T follicular helper cell (primary cell): ENCODE results near the gene SINHCAF.
"Not testable (repeated sequence)": the region's sequence is repeated elsewhere in the genome, so short reads cannot be mapped to it uniquely, and the experiment has no call there.

Experiments used
- DNase-seq: peaks from one replicate; pipeline ENCODE4 v3.0.0-alpha.2; 2020; ENCODE audit warnings: low read depth

Gene SINHCAF

DNA sequence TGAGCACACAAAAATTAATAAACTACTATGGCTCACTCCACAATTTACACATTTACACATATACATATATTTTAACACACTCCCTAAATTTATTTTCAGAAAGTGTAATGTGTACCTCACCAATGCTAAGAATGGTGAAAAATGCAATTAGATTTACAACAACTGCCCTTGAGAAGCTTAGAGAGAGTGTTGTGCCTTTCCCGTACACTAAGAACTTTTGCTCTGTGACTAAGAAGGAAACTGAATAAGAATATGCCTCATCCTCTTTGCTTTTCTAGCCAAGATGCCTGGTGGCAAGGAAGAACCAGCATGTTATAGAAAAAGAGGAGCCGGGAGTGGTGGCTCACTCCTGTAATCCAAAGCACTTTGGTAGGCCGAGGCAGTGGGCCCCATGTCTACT lies 62.3 kb downstream of the SINHCAF start:
- no peak for DNase-seq

- no peak for DNase-seq
These were observed 64.2 kb downstream of the SINHCAF start for GRCh38 chr12:31261744-31262143.

DNA sequence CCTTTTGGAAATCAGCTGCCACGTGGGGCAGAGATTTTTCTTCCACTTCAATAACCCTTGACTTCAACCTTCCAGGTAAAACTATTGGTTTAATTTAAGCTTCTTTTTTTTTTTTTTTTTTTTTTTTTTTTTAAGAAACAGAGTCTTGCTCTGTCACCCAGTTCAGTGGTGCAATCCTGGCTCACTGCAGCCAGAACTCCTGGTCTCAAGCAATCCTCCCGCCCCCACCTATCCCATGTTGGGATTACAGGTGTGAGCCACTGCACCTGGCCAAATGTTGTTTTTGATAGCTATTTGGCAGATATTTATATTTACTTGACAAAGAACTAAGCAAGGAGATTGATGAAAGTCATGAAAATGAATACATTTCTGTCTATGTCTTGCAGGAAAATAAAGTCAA lies 65.1 kb downstream of the SINHCAF start:
- no peak for DNase-seq

GRCh38 chr12:31259136-31259886 lies 66.6 kb downstream of the SINHCAF start:
- DNase-seq: no peak

GRCh38 chr12:31257784-31258183 lies 68.2 kb downstream of the SINHCAF start:
- no peak for DNase-seq

DNA sequence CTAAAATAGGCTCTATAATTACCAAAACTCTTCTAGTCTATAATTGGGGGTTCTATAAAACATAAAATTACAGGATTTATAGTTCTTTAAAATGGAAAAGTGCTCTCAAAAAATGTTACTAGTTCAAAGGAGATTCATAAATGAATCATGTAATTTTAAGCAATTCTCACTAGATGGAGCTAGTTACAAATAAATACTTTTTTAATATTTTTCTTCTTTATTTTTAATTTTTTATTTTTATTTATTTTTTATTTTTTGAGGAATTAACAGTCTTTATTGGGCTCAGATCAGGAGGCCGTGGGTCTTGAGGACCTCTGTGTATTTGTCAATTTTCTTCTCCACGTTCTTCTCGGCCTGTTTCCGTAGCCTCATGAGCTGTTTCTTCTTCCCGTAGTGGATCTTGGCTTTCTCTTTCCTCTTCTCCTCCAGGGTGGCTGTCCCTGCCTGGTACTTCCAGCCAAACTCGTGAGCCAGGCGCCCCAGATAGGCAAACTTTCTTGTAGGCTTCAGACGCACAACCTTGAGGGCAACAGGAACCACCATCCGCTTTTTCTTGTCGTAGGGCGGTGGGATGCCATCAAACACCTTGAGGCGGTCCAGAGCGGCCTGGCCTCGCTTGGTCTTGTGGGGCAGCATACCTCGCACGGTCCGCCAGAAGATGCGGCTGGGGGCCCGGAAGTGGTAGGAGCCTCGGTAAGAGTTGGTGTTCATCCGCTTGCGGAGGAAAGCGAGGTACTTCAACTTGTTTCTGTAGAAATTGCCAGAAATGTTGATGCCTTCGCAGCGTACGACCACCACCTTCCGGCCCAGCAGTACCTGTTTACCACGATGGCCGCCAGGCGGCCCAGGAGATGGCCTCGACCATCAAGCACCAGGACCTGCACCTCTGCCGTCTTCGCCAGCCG lies 74.0 kb downstream of the SINHCAF start:
- DNase-seq: not testable (repeated sequence)

GRCh38 chr12:31250179-31250578 lies 75.8 kb downstream of the SINHCAF start:
- no peak for DNase-seq

DNA sequence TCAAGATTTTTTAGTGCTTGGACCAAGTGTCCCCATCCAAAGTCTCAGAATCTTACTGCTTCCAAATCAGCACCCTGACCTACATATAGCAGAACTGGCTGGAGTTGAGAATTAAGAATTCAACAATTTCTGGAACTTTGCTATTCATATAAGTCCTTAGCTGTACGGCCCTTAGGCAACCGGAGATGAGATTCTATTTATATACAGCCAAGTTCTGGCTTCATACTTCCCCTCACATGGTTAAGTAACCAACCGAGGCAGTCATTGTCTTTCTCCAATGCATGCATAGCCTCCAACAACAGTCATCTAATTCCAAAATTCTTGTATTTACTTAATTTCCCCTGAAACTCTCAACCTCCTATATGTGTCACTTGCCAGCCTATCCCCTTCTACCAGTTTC lies 76.6 kb downstream of the SINHCAF start:
- no peak for DNase-seq

GRCh38 chr12:31248815-31249214 lies 77.1 kb downstream of the SINHCAF start:
- no peak for DNase-seq

- DNase-seq: no peak
These were observed 77.6 kb downstream of the SINHCAF start for GRCh38 chr12:31248337-31248736.

- no peak for DNase-seq
These were observed 79.5 kb downstream of the SINHCAF start for GRCh38 chr12:31246470-31246850.

DNA sequence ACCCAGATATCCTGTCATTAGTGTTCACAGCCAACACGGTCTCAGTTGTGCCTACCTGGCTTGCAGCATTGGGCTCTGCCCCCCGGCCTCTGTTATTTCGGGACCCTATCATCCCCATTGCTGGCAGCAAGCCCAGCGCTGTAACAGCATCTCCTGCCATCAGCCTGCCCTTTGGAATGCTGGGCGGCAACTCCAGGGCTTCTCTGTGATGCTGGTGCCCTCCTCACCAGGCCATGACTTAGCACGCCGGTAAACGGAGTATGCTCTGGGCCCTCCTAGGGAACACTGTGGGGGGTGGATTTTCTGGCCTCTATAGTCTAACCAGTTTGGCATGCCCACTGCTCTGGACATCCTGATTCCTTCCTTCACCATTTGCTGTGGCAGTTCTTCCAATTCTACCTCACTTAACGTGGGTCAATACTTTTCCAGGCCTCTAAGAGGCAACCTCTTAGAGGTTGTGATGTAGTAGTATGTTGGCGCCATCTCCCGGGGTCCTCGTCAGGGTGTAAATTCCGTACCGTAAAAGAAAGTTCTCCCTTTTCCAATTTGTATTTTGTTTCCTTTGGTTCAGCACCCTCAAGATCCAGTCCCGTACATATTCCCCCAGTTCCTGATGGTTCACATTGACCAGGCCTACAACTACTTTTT lies 80.0 kb downstream of the SINHCAF start:
- no peak for DNase-seq

GRCh38 chr12:31242418-31242817 lies 83.5 kb downstream of the SINHCAF start:
- not testable (repeated sequence) for DNase-seq

- peak; percentile 27 for DNase-seq
These were observed 87.1 kb downstream of the SINHCAF start for GRCh38 chr12:31238764-31239387.

DNA sequence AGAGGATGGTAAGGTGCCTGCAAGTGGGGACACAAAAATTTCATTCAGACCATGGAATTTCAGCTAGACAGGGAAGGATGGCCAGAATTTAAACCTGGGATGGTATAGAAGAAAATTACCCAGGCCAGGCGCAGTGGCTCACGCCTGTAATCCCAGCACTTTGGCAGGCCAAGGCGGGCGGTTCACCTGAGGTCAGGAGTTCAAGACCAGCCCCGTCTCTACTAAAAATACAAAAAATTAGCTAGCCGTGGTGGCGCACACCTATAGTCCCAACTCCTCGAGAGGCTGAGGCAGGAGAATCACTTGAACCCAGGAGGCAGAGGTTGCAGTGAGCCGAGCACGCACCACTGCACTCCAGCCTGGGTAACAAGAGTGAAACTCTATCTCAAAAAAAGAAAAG lies 87.6 kb downstream of the SINHCAF start:
- not testable (repeated sequence) for DNase-seq

- no peak for DNase-seq
These were observed 88.8 kb downstream of the SINHCAF start for GRCh38 chr12:31236998-31237637.

GRCh38 chr12:31235868-31236395 lies 90.0 kb downstream of the SINHCAF start:
- DNase-seq: no peak

GRCh38 chr12:31234955-31235867 lies 90.7 kb downstream of the SINHCAF start:
- DNase-seq: no peak

DNA sequence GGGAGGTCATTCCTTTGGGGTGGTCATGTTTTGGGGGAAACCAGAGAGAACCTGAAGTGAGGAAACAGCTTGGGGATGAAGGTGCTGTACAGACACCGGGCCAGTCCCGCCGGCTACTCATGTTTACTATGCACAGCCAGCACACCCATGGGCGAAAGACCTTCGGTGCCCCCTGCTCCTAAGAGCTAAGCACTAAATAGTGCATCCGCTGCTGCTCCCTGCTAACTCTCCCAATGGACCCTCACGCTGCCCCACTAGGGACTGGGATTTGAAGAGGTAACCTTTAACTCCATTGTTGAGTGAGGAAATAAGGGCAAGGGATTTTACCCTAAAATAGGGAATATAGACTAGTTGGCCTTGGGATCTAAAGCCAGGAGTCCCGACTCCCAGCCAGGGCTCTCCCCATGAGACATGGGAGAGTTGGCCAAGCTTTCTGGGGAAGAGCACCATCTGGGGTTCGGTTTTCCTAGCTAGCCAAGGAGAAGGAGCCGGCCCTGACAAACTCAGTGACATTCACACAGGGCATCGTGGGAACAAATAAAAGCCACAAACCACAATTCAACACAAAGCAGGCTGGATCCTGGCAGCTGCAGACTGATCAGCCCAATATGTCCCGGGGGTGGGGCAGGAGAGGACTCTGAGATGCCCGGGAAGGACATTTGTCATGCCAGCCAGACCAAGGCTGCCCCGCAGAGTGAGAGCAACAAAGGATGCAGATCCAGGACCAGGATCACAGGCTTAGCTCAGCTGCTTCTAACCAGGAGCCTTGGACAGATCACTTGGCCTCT lies 91.7 kb downstream of the SINHCAF start:
- DNase-seq: no peak
